ENCODE results near the gene MTARC1.

MTARC1 gene

GRCh38 chr1:220770245-220770913 lies 16.3 kb upstream of the MTARC1 start:
- no peak for DNase-seq (ENCODE audit: low spot score)

GRCh38 chr1:220772846-220773245 lies 13.9 kb upstream of the MTARC1 start:
- DNase-seq (ENCODE audit: low spot score): no peak

- peak; percentile 33 for DNase-seq (ENCODE audit: low spot score)
Measured at GRCh38 chr1:220775240-220775853, 11.4 kb upstream of the MTARC1 start.

GRCh38 chr1:220776254-220776653 lies 10.5 kb upstream of the MTARC1 start:
- DNase-seq (ENCODE audit: low spot score): no peak

GRCh38 chr1:220776720-220777326 lies 9.9 kb upstream of the MTARC1 start:
- DNase-seq (ENCODE audit: low spot score): peak; percentile 68

GRCh38 chr1:220783453-220783852 lies 3.3 kb upstream of the MTARC1 start:
- DNase-seq (ENCODE audit: low spot score): no peak

GRCh38 chr1:220784751-220785150 lies 2.0 kb upstream of the MTARC1 start:
- no peak for DNase-seq (ENCODE audit: low spot score)

- no peak for DNase-seq (ENCODE audit: low spot score)
Measured at GRCh38 chr1:220785166-220786056, 1.3 kb upstream of the MTARC1 start.

- no peak for DNase-seq (ENCODE audit: low spot score)
Measured at GRCh38 chr1:220786057-220786336, 716 bp upstream of the MTARC1 start.

GRCh38 chr1:220787069-220787619 lies 431 bp downstream of the MTARC1 start:
- DNase-seq (ENCODE audit: low spot score): peak; percentile 66

- DNase-seq (ENCODE audit: low spot score): no peak
Measured at GRCh38 chr1:220788900-220789299, 2.2 kb downstream of the MTARC1 start.

GRCh38 chr1:220789532-220790147 lies 2.9 kb downstream of the MTARC1 start:
- no peak for DNase-seq (ENCODE audit: low spot score)

- DNase-seq (ENCODE audit: low spot score): no peak
Measured at GRCh38 chr1:220791285-220791684, 4.6 kb downstream of the MTARC1 start.

- no peak for DNase-seq (ENCODE audit: low spot score)
Measured at GRCh38 chr1:220791956-220792355, 5.2 kb downstream of the MTARC1 start.

- no peak for DNase-seq (ENCODE audit: low spot score)
Measured at GRCh38 chr1:220796530-220796929, 9.8 kb downstream of the MTARC1 start.

GRCh38 chr1:220797044-220797443 lies 10.3 kb downstream of the MTARC1 start:
- no peak for DNase-seq (ENCODE audit: low spot score)

- no peak for DNase-seq (ENCODE audit: low spot score)
Measured at GRCh38 chr1:220797553-220797952, 10.8 kb downstream of the MTARC1 start.

GRCh38 chr1:220798338-220798737 lies 11.6 kb downstream of the MTARC1 start:
- no peak for DNase-seq (ENCODE audit: low spot score)

- DNase-seq (ENCODE audit: low spot score): no peak
Measured at GRCh38 chr1:220800262-220800661, 13.5 kb downstream of the MTARC1 start.

- no peak for DNase-seq (ENCODE audit: low spot score)
Measured at GRCh38 chr1:220803401-220804201, 16.9 kb downstream of the MTARC1 start.

- DNase-seq (ENCODE audit: low spot score): no peak
Measured at GRCh38 chr1:220804202-220804586, 17.5 kb downstream of the MTARC1 start.

Measured in HuH-7.5 (cell line).